Nephron (organoid): ENCODE data around the gene DUSP6.

Experiments
- H3K27ac Mint-ChIP-seq, 3 experiments: 2 replicates each; pipeline ENCODE4 v1.8.0; 2020; ENCODE audit warnings: mixed read lengths in 3 of 3, mild to moderate bottlenecking in 2 of 3, moderate library complexity in 1 of 3
- H3K27me3 Mint-ChIP-seq: 2 replicates; pipeline ENCODE4 v1.8.0; 2021; ENCODE audit warnings: low read depth, mild to moderate bottlenecking, moderate library complexity, mixed read lengths
- H3K36me3 Mint-ChIP-seq: 2 replicates; pipeline ENCODE4 v1.8.0; 2020; ENCODE audit warnings: low read depth, mixed read lengths
- H3K4me1 Mint-ChIP-seq: 2 replicates; pipeline ENCODE4 v1.8.0; 2020; ENCODE audit warnings: mixed read lengths
- H3K4me3 Mint-ChIP-seq, 3 experiments: 2 replicates each; pipeline ENCODE4 v1.8.0; 2020; ENCODE audit warnings: mild to moderate bottlenecking in 3 of 3, mixed read lengths in 3 of 3, moderate library complexity in 2 of 3
- H3K9me3 Mint-ChIP-seq: 2 replicates; pipeline ENCODE4 v1.8.0; 2020; ENCODE audit warnings: mixed read lengths
- CTCF ChIP-seq, 3 experiments: fragments of 200-600 bp; sonication (generic); IDR thresholded peaks; one replicate each; pipeline ENCODE4 v1.5.0; 2021; ENCODE audit warnings: antibody characterized with exemption in 3 of 3; ENCODE audit not compliant: unreplicated experiment in 3 of 3

The DUSP6 gene

GRCh38 chr12:89370850-89371249 is 18.5 kb upstream of the DUSP6 start:
- no peaks in the 10 kb centered on the region for H3K9me3 Mint-ChIP-seq
- H3K36me3 Mint-ChIP-seq = peaks cover 8% of the 10 kb centered on the region
- peak overlapping the region in 1 of 3 experiments; percentile 54 for H3K27ac Mint-ChIP-seq
- no peak for TF ChIP-seq CTCF (IDR thresholded peaks at IDR 0.05; ENCODE audit: unreplicated experiment in 3 of 3)
- H3K4me1 Mint-ChIP-seq = peaks cover 18% of the 10 kb centered on the region
- no peaks in the 10 kb centered on the region for H3K27me3 Mint-ChIP-seq
- H3K4me3 Mint-ChIP-seq = no peak overlapping the region

- H3K36me3 Mint-ChIP-seq = peaks cover 8% of the 10 kb centered on the region
- TF ChIP-seq CTCF (IDR thresholded peaks at IDR 0.05; ENCODE audit: unreplicated experiment in 3 of 3) = no peak
Measured at GRCh38 chr12:89370421-89370831, 18.1 kb upstream of the DUSP6 start.

GRCh38 chr12:89369166-89369565 is 16.9 kb upstream of the DUSP6 start:
- H3K27me3 Mint-ChIP-seq = no peaks in the 10 kb centered on the region
- H3K4me3 Mint-ChIP-seq = no peak overlapping the region
- H3K9me3 Mint-ChIP-seq = no peaks in the 10 kb centered on the region
- peaks cover 7% of the 10 kb centered on the region for H3K36me3 Mint-ChIP-seq
- H3K4me1 Mint-ChIP-seq = peaks cover 16% of the 10 kb centered on the region
- no peak for TF ChIP-seq CTCF (IDR thresholded peaks at IDR 0.05; ENCODE audit: unreplicated experiment in 3 of 3)
- H3K27ac Mint-ChIP-seq = peak overlapping the region in 1 of 3 experiments; percentile 75

More at GRCh38 chr12:89370421-89370831, 18.1 kb upstream of the DUSP6 start:
- H3K27me3 Mint-ChIP-seq = no peaks in the 10 kb centered on the region
- peaks cover 18% of the 10 kb centered on the region for H3K4me1 Mint-ChIP-seq
- no peak overlapping the region for H3K4me3 Mint-ChIP-seq
- no peaks in the 10 kb centered on the region for H3K9me3 Mint-ChIP-seq
- H3K27ac Mint-ChIP-seq = peak overlapping the region in 1 of 3 experiments; percentile 54

- H3K4me1 Mint-ChIP-seq = peaks cover 13% of the 10 kb centered on the region
- no peaks in the 10 kb centered on the region for H3K27me3 Mint-ChIP-seq
- H3K36me3 Mint-ChIP-seq = peaks cover 5% of the 10 kb centered on the region
- TF ChIP-seq CTCF (IDR thresholded peaks at IDR 0.05; ENCODE audit: unreplicated experiment in 3 of 3) = no peak
- peak overlapping the region in 1 of 3 experiments; percentile 54 for H3K27ac Mint-ChIP-seq
- no peak overlapping the region for H3K4me3 Mint-ChIP-seq
- no peaks in the 10 kb centered on the region for H3K9me3 Mint-ChIP-seq
Measured at GRCh38 chr12:89368391-89368790, 16.1 kb upstream of the DUSP6 start.

GRCh38 chr12:89366676-89367364 is 14.5 kb upstream of the DUSP6 start:
- Mint-ChIP-seq H3K9me3 (no peaks in the 10 kb centered on the region), H3K27ac (no peak overlapping the region), H3K36me3 (peaks cover 9% of the 10 kb centered on the region), H3K27me3 (no peaks in the 10 kb centered on the region), H3K4me1 (peaks cover 13% of the 10 kb centered on the region), H3K4me3 (no peak overlapping the region)
- TF ChIP-seq CTCF (IDR thresholded peaks at IDR 0.05; ENCODE audit: unreplicated experiment in 3 of 3) = no peak

- Mint-ChIP-seq H3K27me3 (no peaks in the 10 kb centered on the region), H3K27ac (no peak overlapping the region), H3K36me3 (peaks cover 19% of the 10 kb centered on the region), H3K4me3 (no peak overlapping the region), H3K4me1 (no peaks in the 10 kb centered on the region), H3K9me3 (no peaks in the 10 kb centered on the region)
- no peak for TF ChIP-seq CTCF (IDR thresholded peaks at IDR 0.05; ENCODE audit: unreplicated experiment in 3 of 3)
Measured at GRCh38 chr12:89364631-89365030, 12.3 kb upstream of the DUSP6 start.
